Hepatocyte (in vitro differentiated cells): ENCODE results near the gene SH3RF3.

Experiments used
- EZH2 ChIP-seq: fragments of 200-600 bp; sonication (generic); IDR thresholded peaks from 2 replicates; pipeline ENCODE4 v1.6.1; 2016; ENCODE audit warnings: antibody characterized with exemption, mild to moderate bottlenecking, borderline replicate concordance
- TF ChIP-seq, protein P1 (sequence below): fragments of 200-600 bp; sonication (generic); IDR thresholded peaks from 2 replicates; pipeline ENCODE4 v1.5.1; 2016; ENCODE audit warnings: antibody characterized with exemption, mild to moderate bottlenecking; ENCODE audit not compliant: poor library complexity

DNA sequence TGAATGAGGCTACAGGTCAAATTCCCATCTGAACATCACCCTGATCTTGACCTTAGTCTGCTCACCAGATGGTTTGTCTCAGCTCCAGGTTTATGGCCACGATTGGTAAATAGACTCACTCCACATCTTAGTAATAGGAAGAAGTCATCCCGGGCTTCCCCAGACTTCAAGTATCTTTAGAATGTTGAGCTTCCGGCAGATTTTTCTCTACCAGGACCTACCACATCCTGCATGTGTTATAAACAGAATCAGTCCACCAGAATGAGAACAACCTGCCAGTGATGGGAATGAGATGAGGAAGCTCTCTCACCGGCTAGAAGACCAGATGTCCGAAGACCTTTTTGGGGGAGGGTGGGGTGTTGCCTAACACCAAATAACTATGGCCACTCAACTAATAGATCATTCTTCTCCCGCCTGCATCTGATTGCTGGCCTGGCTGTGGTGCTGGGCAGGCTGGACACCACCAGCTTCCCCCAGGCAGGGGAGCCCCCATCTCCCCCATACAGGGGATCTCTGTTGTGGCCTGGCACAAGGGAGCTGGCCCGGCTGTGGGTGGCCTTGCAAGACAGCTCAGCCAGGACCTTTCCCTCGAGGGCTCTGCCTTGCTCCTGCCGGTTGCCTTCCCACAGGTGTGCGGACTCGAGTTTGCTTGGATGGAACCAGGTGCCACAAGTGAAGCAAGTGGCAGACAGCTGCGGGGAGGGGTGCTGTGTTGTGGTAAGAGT, 88.5 kb downstream of the SH3RF3 start:
- TF ChIP-seq, protein P1, sequence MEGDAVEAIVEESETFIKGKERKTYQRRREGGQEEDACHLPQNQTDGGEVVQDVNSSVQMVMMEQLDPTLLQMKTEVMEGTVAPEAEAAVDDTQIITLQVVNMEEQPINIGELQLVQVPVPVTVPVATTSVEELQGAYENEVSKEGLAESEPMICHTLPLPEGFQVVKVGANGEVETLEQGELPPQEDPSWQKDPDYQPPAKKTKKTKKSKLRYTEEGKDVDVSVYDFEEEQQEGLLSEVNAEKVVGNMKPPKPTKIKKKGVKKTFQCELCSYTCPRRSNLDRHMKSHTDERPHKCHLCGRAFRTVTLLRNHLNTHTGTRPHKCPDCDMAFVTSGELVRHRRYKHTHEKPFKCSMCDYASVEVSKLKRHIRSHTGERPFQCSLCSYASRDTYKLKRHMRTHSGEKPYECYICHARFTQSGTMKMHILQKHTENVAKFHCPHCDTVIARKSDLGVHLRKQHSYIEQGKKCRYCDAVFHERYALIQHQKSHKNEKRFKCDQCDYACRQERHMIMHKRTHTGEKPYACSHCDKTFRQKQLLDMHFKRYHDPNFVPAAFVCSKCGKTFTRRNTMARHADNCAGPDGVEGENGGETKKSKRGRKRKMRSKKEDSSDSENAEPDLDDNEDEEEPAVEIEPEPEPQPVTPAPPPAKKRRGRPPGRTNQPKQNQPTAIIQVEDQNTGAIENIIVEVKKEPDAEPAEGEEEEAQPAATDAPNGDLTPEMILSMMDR: no peak
- TF ChIP-seq EZH2: no peak
